Mammary epithelial cell (primary cell): ENCODE measurements around the gene ME2.

ENCODE experiments used
- CTCF ChIP-seq, 2 donors: IDR thresholded peaks in 1 of 2; conservative IDR thresholded peaks in 1 of 2; 2 replicates each; pipeline ENCODE4 v1.5.1; 2011 to 2012; ENCODE audit warnings: inconsistent platforms in 2 of 2, low read length in 2 of 2, mild to moderate bottlenecking in 2 of 2, control low read depth in 1 of 2, low read depth in 1 of 2; ENCODE audit not compliant: insufficient read depth in 1 of 2; ENCODE audit errors: extremely low read depth in 1 of 2
- EZH2 ChIP-seq: IDR thresholded peaks from 2 replicates; pipeline ENCODE4 v1.6.1; 2012; ENCODE audit warnings: low read length, inconsistent platforms, borderline replicate concordance

GRCh38 chr18:50950626-50951025 lies 71.7 kb downstream of the ME2 start:
- TF ChIP-seq CTCF (conservative IDR thresholded peaks at IDR 0.05 in 1 of 2, IDR thresholded peaks at IDR 0.05 in 1 of 2; ENCODE audit: extremely low read depth in 1 of 2, insufficient read depth in 1 of 2, low read depth in 1 of 2, low read length in 2 of 2) (no peak), EZH2 (no peak)
